Spleen (tissue), 11 donors: ENCODE data around the gene NFIB. TPM values are rescaled to one million over a fixed set of nuclear protein-coding genes. Genes with fewer than 3 reads are reported as not detected.

ENCODE experiments used
- DNase-seq: peaks from one replicate; pipeline ENCODE4 v3.0.0-alpha.2; 2020
- H3K27ac ChIP-seq, 8 donors: fragments of 200-600 bp; sonication (generic) in 7 of 8; 1 replicate in 4 of 8; 2 replicates in 4 of 8; pipeline versions ENCODE4 v1.5.0 to v1.8.0; 2016 to 2021; ENCODE audit warnings: inconsistent platforms in 4 of 8, mild to moderate bottlenecking in 4 of 8, moderate library complexity in 1 of 8
- H3K27me3 ChIP-seq, 7 donors: fragments of 200-600 bp; sonication (generic) in 6 of 7; replicated peaks in 1 of 7; 1 replicate in 4 of 7; 2 replicates in 3 of 7; pipeline versions ENCODE4 v1.5.0 to v1.8.0; 2016 to 2021; ENCODE audit warnings: inconsistent platforms in 3 of 7, mild to moderate bottlenecking in 1 of 7
- H3K36me3 ChIP-seq, 6 donors: fragments of 200-600 bp; sonication (generic) in 5 of 6; 1 replicate in 4 of 6; 2 replicates in 2 of 6; pipeline versions ENCODE4 v1.5.0 to v1.8.0; 2016 to 2021; ENCODE audit warnings: inconsistent platforms in 2 of 6
- H3K4me1 ChIP-seq, 6 donors: fragments of 200-600 bp; sonication (generic) in 5 of 6; 1 replicate in 3 of 6; 2 replicates in 3 of 6; pipeline versions ENCODE4 v1.5.0 to v1.8.0; 2016 to 2021; ENCODE audit warnings: inconsistent platforms in 3 of 6
- H3K4me3 ChIP-seq, 8 donors: fragments of 200-600 bp; sonication (generic) in 7 of 8; 1 replicate in 4 of 8; 2 replicates in 4 of 8; pipeline versions ENCODE4 v1.5.0 to v1.8.0; 2016 to 2021; ENCODE audit warnings: inconsistent platforms in 4 of 8, mild to moderate bottlenecking in 4 of 8, moderate library complexity in 2 of 8
- H3K9me3 ChIP-seq, 8 donors: fragments of 200-600 bp; sonication (generic) in 7 of 8; 1 replicate in 4 of 8; 2 replicates in 4 of 8; pipeline versions ENCODE4 v1.5.0 to v1.8.0; 2016 to 2021; ENCODE audit warnings: inconsistent platforms in 4 of 8
- CTCF ChIP-seq, 11 experiments: fragments of 200-600 bp in 7 of 11; fragments of 450-650 bp in 4 of 11; sonication (generic) in 4 of 11; IDR thresholded peaks in 8 of 11; conservative IDR thresholded peaks in 3 of 11; 1 replicate in 7 of 11; 2 replicates in 4 of 11; pipeline versions ENCODE4 v1.4.0 to v1.8.0; 2016 to 2021; ENCODE audit warnings: antibody characterized with exemption in 11 of 11, inconsistent platforms in 4 of 11, mild to moderate bottlenecking in 1 of 11
- POLR2A ChIP-seq, 3 donors: fragments of 450-650 bp; IDR thresholded peaks; one replicate each; pipeline ENCODE4 v1.5.1; 2017; ENCODE audit warnings: antibody characterized with exemption in 3 of 3, mild to moderate bottlenecking in 1 of 3
- POLR2AphosphoS5 ChIP-seq, 3 donors: sonication (generic); formaldehyde crosslinking; IDR thresholded peaks; one replicate each; pipeline ENCODE4 v1.5.1; 2017; ENCODE audit warnings: antibody characterized with exemption in 3 of 3
- WGBS, 5 donors: extraction: QIAGEN DNeasy Blood & Tissue Kit in 3 of 5; methylation state at CpG; one replicate each; pipeline versions ENCODE4 v1.1.5 to v1.1.7; 2013 to 2018; 5-methylcytosine and 5-hydroxymethylcytosine counted together
- intact Hi-C: fragments of 100-400 bp; cut with DNase I; formaldehyde crosslinking; loops from one replicate; pipeline ENCODE4 v1.15.0; 2023; ENCODE audit warnings: low total_unique reads
- polyA plus RNA-seq, 3 donors: library from polyadenylated mRNA; stranded (reverse); fragments of 200-250 nt; gene quantifications; one replicate each; pipeline ENCODE4 v1.2.1, GENCODE V29; 2013
- total RNA-seq, 7 donors: library from RNA; depleted of rRNA in 3 of 7; stranded (reverse); fragments of >200 nt in 3 of 7; fragmentation: NEBNext Ultra II Directional in 4 of 7; extraction: Animal tissue kit (Norgen Biotek cat#: 25700) in 4 of 7; gene quantifications; one replicate each; pipeline versions ENCODE4 v1.1.0 to v1.2.1, GENCODE V29; 2016 to 2021
- donor health status: healthy with polysubstance abuse.
- donor health status: DM: no; HTN: no; CAD: no; lungs with moderate emphysema.
- donor health status: DM: no; HTN: no; CAD: no.
- donor health status: Bipolar disorder and iron deficiency.
- donor health status: healthy.
- donor health status: DM: no; HTN: no; CAD: no.
- donor health status: DM: yes; HTN: yes; CAD: no.

NFIB gene
- total and polyA plus RNA-seq, 10 donors = 3.6 to 96.8 (median 48.4) TPM

- no peak for DNase-seq
- H3K27ac ChIP-seq = peak overlapping the region in 6 of 8 donors; percentile 28 to 75 (median 54)
These were observed 133.6 kb downstream of the NFIB start for GRCh38 chr9:14180093-14180959.

GRCh38 chr9:14179449-14179848 is 134.5 kb downstream of the NFIB start:
- no peak overlapping the region for H3K27ac ChIP-seq
- intact Hi-C loops = no loop called here
- TF ChIP-seq CTCF (IDR thresholded peaks at IDR 0.05 in 8 of 11, conservative IDR thresholded peaks at IDR 0.05 in 3 of 11) = no peak
- no peak for TF ChIP-seq POLR2A (IDR thresholded peaks at IDR 0.05)
- TF ChIP-seq POLR2AphosphoS5 (IDR thresholded peaks at IDR 0.05) = no peak

More at GRCh38 chr9:14180093-14180959, 133.6 kb downstream of the NFIB start:
- Histone ChIP-seq H3K36me3 (no peaks in the 10 kb centered on the region), H3K27me3 (no peaks in the 10 kb centered on the region), H3K4me3 (peak overlapping the region in 2 of 8 donors; percentile 6 to 18), H3K9me3 (no peaks in the 10 kb centered on the region), H3K4me1 (peaks cover 0 to 3% (median 0%) of the 10 kb centered on the region in 6 donors)
- TF ChIP-seq CTCF (IDR thresholded peaks at IDR 0.05 in 8 of 11, conservative IDR thresholded peaks at IDR 0.05 in 3 of 11) (no peak), POLR2AphosphoS5 (IDR thresholded peaks at IDR 0.05) (no peak), POLR2A (IDR thresholded peaks at IDR 0.05) (no peak)
- intact Hi-C loops = no loop called here
- 67 to 86% (median 79%) methylated on average over 11 of the region's 11 CpGs for WGBS, 5 donors

GRCh38 chr9:14175778-14176177 is 138.2 kb downstream of the NFIB start:
- 80 to 100% (median 86%) methylated on average over 1 of the region's 1 CpG for WGBS, 5 donors
- TF ChIP-seq POLR2A (IDR thresholded peaks at IDR 0.05) = no peak
- TF ChIP-seq POLR2AphosphoS5 (IDR thresholded peaks at IDR 0.05) = no peak
- no peak for TF ChIP-seq CTCF (IDR thresholded peaks at IDR 0.05 in 8 of 11, conservative IDR thresholded peaks at IDR 0.05 in 3 of 11)
- no peak for DNase-seq
- intact Hi-C loops = no loop called here
- Histone ChIP-seq H3K27ac (no peak overlapping the region), H3K4me1 (no peaks in the 10 kb centered on the region), H3K4me3 (no peak overlapping the region), H3K36me3 (no peaks in the 10 kb centered on the region), H3K9me3 (no peaks in the 10 kb centered on the region), H3K27me3 (no peaks in the 10 kb centered on the region)

More at GRCh38 chr9:14179449-14179848, 134.5 kb downstream of the NFIB start:
- no peaks in the 10 kb centered on the region for H3K9me3 ChIP-seq
- H3K4me3 ChIP-seq = no peak overlapping the region
- no peaks in the 10 kb centered on the region for H3K27me3 ChIP-seq
- DNase-seq = no peak
- H3K4me1 ChIP-seq = peaks cover 0 to 3% (median 0%) of the 10 kb centered on the region in 6 donors
- H3K36me3 ChIP-seq = no peaks in the 10 kb centered on the region
- WGBS, 5 donors = 89 to 93% (median 93%) methylated on average over 3 of the region's 3 CpGs

GRCh38 chr9:14173713-14174112 is 140.2 kb downstream of the NFIB start:
- 79 to 87% (median 83%) methylated on average over 2 of the region's 2 CpGs for WGBS, 5 donors
- Histone ChIP-seq H3K4me1 (peaks cover 0 to 4% (median 0%) of the 10 kb centered on the region in 6 donors), H3K4me3 (no peak overlapping the region), H3K27me3 (no peaks in the 10 kb centered on the region), H3K9me3 (no peaks in the 10 kb centered on the region), H3K36me3 (no peaks in the 10 kb centered on the region), H3K27ac (no peak overlapping the region)
- intact Hi-C loops = no loop called here
- no peak for TF ChIP-seq POLR2AphosphoS5 (IDR thresholded peaks at IDR 0.05)
- no peak for TF ChIP-seq POLR2A (IDR thresholded peaks at IDR 0.05)
- TF ChIP-seq CTCF (IDR thresholded peaks at IDR 0.05 in 8 of 11, conservative IDR thresholded peaks at IDR 0.05 in 3 of 11) = no peak
- DNase-seq = no peak
